ENCODE measurements around the gene MYOZ1.

DNA sequence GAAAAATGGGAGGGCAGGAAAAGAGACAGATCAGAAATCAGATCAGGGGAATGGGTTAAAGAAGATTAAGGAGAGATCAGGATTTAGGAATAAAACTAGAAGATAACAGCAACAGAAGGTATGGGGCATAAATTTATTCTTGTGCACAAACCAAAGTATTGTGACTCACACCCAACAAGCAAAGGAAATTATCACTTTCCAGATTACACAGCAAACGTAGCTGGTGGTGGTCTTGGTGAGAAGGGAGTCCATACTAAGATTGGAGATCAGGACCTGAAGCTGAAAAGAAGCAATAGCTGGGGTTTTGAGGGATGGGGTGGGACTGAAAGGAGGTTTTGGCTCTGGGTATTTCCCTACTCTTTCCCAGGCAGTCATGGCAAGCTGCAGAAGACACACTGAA is 3.5 kb upstream of the MYOZ1 start:
- TF ChIP-seq, protein P1, sequence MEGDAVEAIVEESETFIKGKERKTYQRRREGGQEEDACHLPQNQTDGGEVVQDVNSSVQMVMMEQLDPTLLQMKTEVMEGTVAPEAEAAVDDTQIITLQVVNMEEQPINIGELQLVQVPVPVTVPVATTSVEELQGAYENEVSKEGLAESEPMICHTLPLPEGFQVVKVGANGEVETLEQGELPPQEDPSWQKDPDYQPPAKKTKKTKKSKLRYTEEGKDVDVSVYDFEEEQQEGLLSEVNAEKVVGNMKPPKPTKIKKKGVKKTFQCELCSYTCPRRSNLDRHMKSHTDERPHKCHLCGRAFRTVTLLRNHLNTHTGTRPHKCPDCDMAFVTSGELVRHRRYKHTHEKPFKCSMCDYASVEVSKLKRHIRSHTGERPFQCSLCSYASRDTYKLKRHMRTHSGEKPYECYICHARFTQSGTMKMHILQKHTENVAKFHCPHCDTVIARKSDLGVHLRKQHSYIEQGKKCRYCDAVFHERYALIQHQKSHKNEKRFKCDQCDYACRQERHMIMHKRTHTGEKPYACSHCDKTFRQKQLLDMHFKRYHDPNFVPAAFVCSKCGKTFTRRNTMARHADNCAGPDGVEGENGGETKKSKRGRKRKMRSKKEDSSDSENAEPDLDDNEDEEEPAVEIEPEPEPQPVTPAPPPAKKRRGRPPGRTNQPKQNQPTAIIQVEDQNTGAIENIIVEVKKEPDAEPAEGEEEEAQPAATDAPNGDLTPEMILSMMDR (IDR thresholded peaks at IDR 0.05) = no peak
- TF ChIP-seq EZH2 (IDR thresholded peaks at IDR 0.05; ENCODE audit: borderline replicate concordance, insufficient read depth, low read depth, low read length, poor library complexity, severe bottlenecking) = no peak

Data from B cell (primary cell).